Lung microvascular endothelial cell (primary cell): ENCODE results near the gene POLDIP2. TPM values are rescaled to one million over a fixed set of nuclear protein-coding genes. Genes with fewer than 3 reads are reported as not detected.

ENCODE experiments used
- DNase-seq, 2 donors: peaks; one replicate each; pipeline versions ENCODE4 v3.0.0 to v3.0.0-alpha.2; 2010; ENCODE audit warnings: low read depth in 2 of 2
- total RNA-seq: library from RNA; depleted of rRNA; stranded (reverse); fragments of >200 nt; gene quantifications from 2 replicates; pipeline ENCODE4 v1.2.1, GENCODE V29; 2014

POLDIP2 gene
- total RNA-seq, 1 donor from 2014 or later: 50.8 TPM

DNA sequence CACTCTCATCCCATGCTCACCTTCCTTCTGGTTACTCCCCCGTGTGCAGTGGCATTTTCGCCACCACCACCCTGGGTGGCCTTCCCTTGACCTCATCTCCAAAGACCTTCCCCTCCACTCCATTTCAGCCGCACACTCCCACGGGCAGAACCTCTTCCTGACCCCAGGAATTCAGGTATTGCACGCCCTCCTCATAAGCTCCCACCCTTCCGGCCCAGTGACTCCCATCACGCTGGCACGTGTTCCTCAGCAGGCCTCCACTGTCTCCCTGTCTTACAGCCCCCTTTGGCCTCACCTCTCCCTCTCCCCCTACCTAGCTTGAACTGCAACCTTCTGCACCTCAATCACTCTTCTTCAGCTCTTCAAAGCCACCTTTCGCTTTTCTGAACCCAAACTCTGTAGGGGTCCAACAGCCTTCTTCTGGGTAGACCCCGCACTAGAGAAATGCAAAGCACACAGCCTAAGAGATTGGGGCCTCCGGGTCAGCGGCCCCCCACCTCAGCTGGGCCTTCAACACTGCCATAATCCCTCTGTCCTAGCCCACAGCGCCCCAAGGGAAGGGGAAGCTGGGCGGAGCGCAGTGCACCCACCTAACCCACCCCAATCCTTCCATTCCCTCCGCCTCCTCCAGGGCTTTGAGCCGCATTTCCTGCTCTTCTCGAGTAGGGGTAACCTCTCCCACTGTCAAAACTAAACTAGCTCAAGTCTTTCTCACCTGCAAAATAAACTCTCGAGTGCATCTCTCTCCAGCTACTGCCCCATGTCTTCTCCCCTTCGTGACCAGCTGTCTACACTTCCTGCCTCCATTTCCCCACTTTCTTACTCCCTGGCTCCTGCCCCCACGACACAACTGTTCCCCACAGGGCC lies 40.0 kb downstream of the POLDIP2 start:
- no peak for DNase-seq

DNA sequence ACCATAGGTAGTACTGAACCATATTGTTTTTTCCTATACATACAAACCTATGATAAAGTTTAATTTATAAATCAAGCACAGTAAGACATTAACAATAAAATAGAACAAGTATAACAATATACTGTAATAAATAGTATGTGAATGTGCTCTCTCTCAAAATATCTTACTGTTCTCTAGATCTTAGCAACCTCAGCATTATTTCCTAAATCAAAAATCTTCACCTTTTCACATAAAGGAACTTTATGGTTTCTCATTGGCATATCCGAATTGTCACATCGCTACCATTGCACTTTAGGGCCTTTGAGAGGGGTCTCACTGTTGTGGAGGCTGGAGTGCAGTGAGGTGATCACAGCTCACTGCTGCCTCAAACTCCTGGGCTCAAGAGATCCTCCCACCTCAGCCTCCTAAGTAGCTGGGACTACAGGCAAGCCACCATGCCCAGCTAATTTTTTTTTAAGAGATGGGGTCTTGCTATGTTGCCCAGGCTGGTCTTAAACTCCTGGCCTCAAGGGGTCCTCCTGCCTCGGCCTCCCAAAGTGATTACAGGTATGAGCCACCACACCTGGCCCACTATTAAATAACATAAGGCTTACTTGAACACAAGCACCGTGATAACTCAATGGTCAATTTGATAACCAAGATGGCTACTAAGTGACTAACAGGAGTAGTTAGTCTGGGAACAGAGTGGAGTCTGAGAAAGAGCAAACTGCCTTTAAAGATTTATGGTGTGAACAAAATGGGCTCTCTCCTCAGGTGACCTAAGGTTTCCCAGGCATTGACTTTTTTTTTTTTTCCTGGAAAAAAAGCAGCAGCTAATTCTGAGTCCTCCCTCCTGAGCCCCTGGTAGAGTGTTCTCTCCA lies 41.3 kb downstream of the POLDIP2 start:
- no peak for DNase-seq

DNA sequence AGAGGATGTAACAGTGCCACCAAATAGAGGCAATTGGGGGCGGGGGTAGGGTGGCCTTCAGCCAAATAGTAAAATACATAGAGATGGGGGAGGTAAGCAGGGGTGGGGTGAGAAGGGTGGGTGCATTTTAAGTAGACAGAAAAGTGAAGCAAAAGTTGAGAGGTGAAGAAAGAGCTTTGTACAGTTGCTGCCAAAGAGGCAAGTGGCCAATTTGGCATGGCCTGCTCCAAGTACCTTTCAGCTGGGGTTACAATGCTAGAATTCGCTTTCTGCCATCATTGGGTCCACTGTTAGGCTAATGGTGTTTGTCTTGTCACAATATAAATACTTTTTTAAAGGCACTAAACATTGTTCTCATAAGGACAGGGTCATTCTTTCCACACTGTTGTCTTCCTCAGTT lies 43.5 kb downstream of the POLDIP2 start:
- DNase-seq: no peak

DNA sequence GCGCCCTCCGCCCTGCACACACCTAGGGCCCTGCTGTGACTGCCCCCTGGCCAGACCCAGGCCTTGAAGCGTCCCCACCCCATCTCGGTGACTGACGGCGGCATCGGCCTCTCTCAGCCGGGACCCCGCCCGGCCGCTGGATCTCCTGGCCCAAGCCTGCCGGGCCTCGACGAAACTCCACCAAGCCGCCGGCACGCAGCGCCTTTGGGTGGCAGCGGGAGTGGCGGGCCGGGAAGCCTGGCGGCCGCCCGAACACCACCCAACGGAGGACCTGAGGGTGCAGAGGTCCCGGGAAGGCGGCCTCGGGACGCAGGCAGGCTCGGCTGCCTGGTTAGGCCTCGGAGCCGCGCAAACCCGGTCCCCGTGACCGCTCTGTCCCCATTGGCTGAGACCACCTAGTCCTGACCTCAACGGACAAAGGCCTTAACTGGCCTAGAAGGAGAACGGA lies 50.3 kb downstream of the POLDIP2 start:
- no peak for DNase-seq

DNA sequence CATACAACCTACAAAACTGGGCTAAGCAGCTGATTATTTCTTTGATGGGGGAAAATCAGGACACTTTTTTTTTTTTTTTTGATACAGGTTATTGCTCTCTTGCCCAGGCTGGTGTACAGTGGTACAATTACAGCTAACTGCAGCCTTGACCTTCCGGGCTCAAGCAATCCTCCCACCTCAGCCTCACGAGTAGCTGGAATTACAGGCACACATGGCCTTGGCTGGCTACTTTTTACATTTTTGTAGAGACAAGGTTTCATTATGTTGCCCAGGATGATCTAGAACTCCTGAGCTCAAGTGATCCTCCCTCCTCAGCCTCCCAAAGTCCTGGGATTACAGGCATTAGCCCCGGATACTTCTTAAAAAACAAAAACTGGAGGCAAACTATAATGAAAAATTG lies 58.9 kb downstream of the POLDIP2 start:
- no peak for DNase-seq

Other genes with a start within 250 kb of the POLDIP2 start
- gene TMEM97, start 38.3 kb downstream of the POLDIP2 start, total RNA-seq: 10.3 and 26.4 TPM in 2 replicates
- 42.3 and 43.3 TPM in 2 replicates for gene IFT20, start 22.1 kb downstream of the POLDIP2 start, total RNA-seq
- gene TNFAIP1, start 21.8 kb downstream of the POLDIP2 start, total RNA-seq: 70.6 and 98.0 TPM in 2 replicates
- not detected in 2 replicates for gene SEBOX, start 7.7 kb upstream of the POLDIP2 start, total RNA-seq
- gene VTN, start 12.8 kb upstream of the POLDIP2 start, total RNA-seq: under 0.01 TPM in 2 replicates
- 1.5 and 2.4 TPM in 2 replicates for gene SARM1, start 14.2 kb upstream of the POLDIP2 start, total RNA-seq
- 0.44 and 0.60 TPM in 2 replicates for gene SLC46A1, start 48.7 kb upstream of the POLDIP2 start, total RNA-seq
- gene SLC13A2, start 116.1 kb upstream of the POLDIP2 start, total RNA-seq: not detected in 2 replicates
- not detected in 2 replicates for gene FOXN1, start 148.8 kb upstream of the POLDIP2 start, total RNA-seq
- 21.1 and 26.4 TPM in 2 replicates for gene UNC119, start 195.1 kb upstream of the POLDIP2 start, total RNA-seq
- gene PIGS, start 214.0 kb upstream of the POLDIP2 start, total RNA-seq: 43.8 and 47.4 TPM in 2 replicates
- gene ALDOC, start 219.4 kb upstream of the POLDIP2 start, total RNA-seq: 26.2 and 32.7 TPM in 2 replicates
- gene SPAG5, start 241.5 kb upstream of the POLDIP2 start, total RNA-seq: 6.2 and 12.4 TPM in 2 replicates